ENCODE results near the gene FOXE3. TPM values are rescaled to one million over a fixed set of nuclear protein-coding genes. Genes with fewer than 3 reads are reported as not detected.

FOXE3 gene
- total and polyA plus RNA-seq, 2 donors (not counting 3 experiments of a cell fraction or from before 2014, with no cell fraction given), result not detected

DNA sequence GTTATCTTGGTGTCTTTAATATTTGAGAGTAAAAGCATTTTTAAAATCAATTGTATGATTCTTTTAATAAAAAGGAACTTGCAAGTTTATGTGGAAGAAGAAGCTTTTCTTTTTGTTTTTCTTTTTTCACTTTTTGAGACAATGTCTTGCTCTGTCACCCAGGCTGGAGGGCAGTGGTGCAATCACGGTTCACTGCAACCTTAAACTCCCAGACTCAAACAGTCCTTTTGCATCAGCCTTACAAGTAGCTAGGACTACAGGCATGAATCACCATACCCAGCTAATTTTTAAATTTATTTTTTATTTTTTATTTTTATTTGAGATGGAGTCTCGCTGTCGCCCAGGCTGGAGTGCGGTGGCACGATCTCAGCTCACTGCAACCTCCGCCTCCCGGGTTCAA, 48.4 kb upstream of the FOXE3 start:
- POLR2A ChIA-PET, result no interaction called here

DNA sequence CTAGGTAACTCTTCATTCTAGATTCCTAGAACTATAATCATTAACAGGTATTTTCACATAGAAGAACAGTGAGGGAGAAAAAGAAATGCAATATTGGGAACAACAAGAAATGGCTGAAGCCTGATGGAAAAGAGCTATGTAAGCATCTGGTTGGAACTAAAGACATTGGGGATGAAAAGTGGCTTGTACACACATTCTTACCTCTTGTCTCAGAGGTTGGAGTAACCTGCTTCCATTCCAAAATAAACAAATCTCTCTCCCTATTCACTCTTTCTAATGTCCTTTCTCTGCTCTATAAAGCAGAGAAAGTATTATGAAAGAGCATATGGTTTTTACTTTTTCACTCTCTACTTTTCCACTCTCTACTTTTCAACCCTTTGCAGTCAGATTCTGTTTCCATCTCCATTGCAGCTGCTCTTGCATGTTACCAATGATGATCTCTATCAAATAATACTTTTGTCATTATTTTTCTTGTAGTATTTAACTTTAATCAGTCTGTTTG, 45.0 kb upstream of the FOXE3 start:
- Histone ChIP-seq H3K4me3 (replicated peaks in 1 of 3; ENCODE audit: insufficient read depth in 1 of 3, low read depth in 1 of 3, low read length in 3 of 3) (no peak overlapping the region), H3K9ac (replicated peaks; ENCODE audit: extremely low read depth, insufficient read depth, low read length) (no peak overlapping the region), H3K27me3 (ENCODE audit: control insufficient read depth in 2 of 2, insufficient read depth in 2 of 2, low read length in 2 of 2) (no peaks in the 10 kb centered on the region), H3K4me1 (ENCODE audit: control insufficient read depth, extremely low read depth, insufficient read depth, low read length) (no peaks in the 10 kb centered on the region), H3K9me1 (replicated peaks; ENCODE audit: control insufficient read depth, extremely low read depth, insufficient read depth, low read length) (no peaks in the 10 kb centered on the region), H2AFZ (ENCODE audit: low read depth, low read length) (no peak overlapping the region), H3K9me3 (replicated peaks; ENCODE audit: control insufficient read depth, insufficient read depth, low read length) (no peaks in the 10 kb centered on the region), H3K79me2 (ENCODE audit: control insufficient read depth, insufficient read depth, low read length) (no peaks in the 10 kb centered on the region), H3K36me3 (ENCODE audit: control insufficient read depth in 2 of 2, extremely low read depth in 1 of 2, insufficient read depth in 2 of 2, low read length in 2 of 2) (peaks cover 9 to 29% of the 10 kb centered on the region in 2 experiments), H3K27ac (ENCODE audit: insufficient read depth, low read depth, low read length) (no peak overlapping the region), H4K20me1 (replicated peaks; ENCODE audit: control insufficient read depth, extremely low read depth, insufficient read depth, low read length) (peaks cover 3% of the 10 kb centered on the region), H3K4me2 (ENCODE audit: insufficient read depth, low read length) (no peak overlapping the region)
- dilution Hi-C loops (cut with MboI; ENCODE audit: extremely low pct_ligation_motif_present, low sequenced_read_pairs) (no loop called here), intact Hi-C loops (cut with micrococcal nuclease) (no loop called here)
- DNase-seq (ENCODE audit: low read depth, low spot score) (no peak), FAIRE-seq (no peak)
- ChIA-PET POLR2A (no interaction called here), CTCF (interaction anchor here (0.7 kb wide), 1 partner anchor 37 kb away, joined by 3 read pairs; the partner anchor contains the start of gene CMPK1)
- TF ChIP-seq, protein P1, sequence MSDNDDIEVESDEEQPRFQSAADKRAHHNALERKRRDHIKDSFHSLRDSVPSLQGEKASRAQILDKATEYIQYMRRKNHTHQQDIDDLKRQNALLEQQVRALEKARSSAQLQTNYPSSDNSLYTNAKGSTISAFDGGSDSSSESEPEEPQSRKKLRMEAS (IDR thresholded peaks at IDR 0.05; ENCODE audit: insufficient read depth, insufficient read length), result no peak
- TF ChIP-seq MYC (IDR thresholded peaks at IDR 0.05; ENCODE audit: low read depth, low read length) (no peak), POLR2AphosphoS5 (IDR thresholded peaks at IDR 0.05; ENCODE audit: insufficient read depth, low read depth, low read length) (no peak), POLR2A (IDR thresholded peaks at IDR 0.05; ENCODE audit: low read depth, low read length) (no peak), JUN (IDR thresholded peaks at IDR 0.05; ENCODE audit: borderline replicate concordance, insufficient read depth, insufficient read length, low read depth) (no peak), EZH2 (IDR thresholded peaks at IDR 0.05; ENCODE audit: borderline replicate concordance, low read depth, low read length, severe bottlenecking) (no peak), FOS (IDR thresholded peaks at IDR 0.05; ENCODE audit: borderline replicate concordance, insufficient read depth, low read length) (no peak), GATA2 (IDR thresholded peaks at IDR 0.05; ENCODE audit: insufficient read depth, insufficient read length, low read depth, low read length) (no peak)
- TF ChIP-seq, protein P2, sequence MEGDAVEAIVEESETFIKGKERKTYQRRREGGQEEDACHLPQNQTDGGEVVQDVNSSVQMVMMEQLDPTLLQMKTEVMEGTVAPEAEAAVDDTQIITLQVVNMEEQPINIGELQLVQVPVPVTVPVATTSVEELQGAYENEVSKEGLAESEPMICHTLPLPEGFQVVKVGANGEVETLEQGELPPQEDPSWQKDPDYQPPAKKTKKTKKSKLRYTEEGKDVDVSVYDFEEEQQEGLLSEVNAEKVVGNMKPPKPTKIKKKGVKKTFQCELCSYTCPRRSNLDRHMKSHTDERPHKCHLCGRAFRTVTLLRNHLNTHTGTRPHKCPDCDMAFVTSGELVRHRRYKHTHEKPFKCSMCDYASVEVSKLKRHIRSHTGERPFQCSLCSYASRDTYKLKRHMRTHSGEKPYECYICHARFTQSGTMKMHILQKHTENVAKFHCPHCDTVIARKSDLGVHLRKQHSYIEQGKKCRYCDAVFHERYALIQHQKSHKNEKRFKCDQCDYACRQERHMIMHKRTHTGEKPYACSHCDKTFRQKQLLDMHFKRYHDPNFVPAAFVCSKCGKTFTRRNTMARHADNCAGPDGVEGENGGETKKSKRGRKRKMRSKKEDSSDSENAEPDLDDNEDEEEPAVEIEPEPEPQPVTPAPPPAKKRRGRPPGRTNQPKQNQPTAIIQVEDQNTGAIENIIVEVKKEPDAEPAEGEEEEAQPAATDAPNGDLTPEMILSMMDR (IDR thresholded peaks at IDR 0.05; ENCODE audit: extremely low read depth in 1 of 2, insufficient read depth in 1 of 2, low read depth in 1 of 2, low read length in 2 of 2), result no peak
- BruUV-seq (replicated peaks), result no TSS peak

More for the DNA sequence above, 48.4 kb upstream of the FOXE3 start:
- FAIRE-seq (no peak), DNase-seq (ENCODE audit: low read depth, low spot score) (no peak)
- CTCF ChIA-PET, result interaction anchor here (0.8 to 1.0 kb wide), 3 partner anchors 17 to 174 kb away, joined by 3 to 4 read pairs (median 3); no protein-coding TSS in a partner anchor
- no peak for TF ChIP-seq POLR2A (IDR thresholded peaks at IDR 0.05; ENCODE audit: low read depth, low read length)
- no peak for TF ChIP-seq POLR2AphosphoS5 (IDR thresholded peaks at IDR 0.05; ENCODE audit: insufficient read depth, low read depth, low read length)
- no peak for TF ChIP-seq GATA2 (IDR thresholded peaks at IDR 0.05; ENCODE audit: insufficient read depth, insufficient read length, low read depth, low read length)
- TF ChIP-seq EZH2 (IDR thresholded peaks at IDR 0.05; ENCODE audit: borderline replicate concordance, low read depth, low read length, severe bottlenecking), result no peak
- no peak for TF ChIP-seq JUN (IDR thresholded peaks at IDR 0.05; ENCODE audit: borderline replicate concordance, insufficient read depth, insufficient read length, low read depth)
- dilution Hi-C loops (cut with MboI; ENCODE audit: extremely low pct_ligation_motif_present, low sequenced_read_pairs), result no loop called here
- BruUV-seq (replicated peaks), result no TSS peak
- no peaks in the 10 kb centered on the region for H3K9me1 ChIP-seq (replicated peaks; ENCODE audit: control insufficient read depth, extremely low read depth, insufficient read depth, low read length)
- H4K20me1 ChIP-seq (replicated peaks; ENCODE audit: control insufficient read depth, extremely low read depth, insufficient read depth, low read length), result peaks cover 3% of the 10 kb centered on the region
- no peak overlapping the region for H3K4me2 ChIP-seq (ENCODE audit: insufficient read depth, low read length)
- H3K27ac ChIP-seq (ENCODE audit: insufficient read depth, low read depth, low read length), result no peak overlapping the region
- intact Hi-C loops (cut with micrococcal nuclease), result no loop called here
- H2AFZ ChIP-seq (ENCODE audit: low read depth, low read length), result no peak overlapping the region
- H3K9me3 ChIP-seq (replicated peaks; ENCODE audit: control insufficient read depth, insufficient read depth, low read length), result no peaks in the 10 kb centered on the region
- no peaks in the 10 kb centered on the region for H3K27me3 ChIP-seq (ENCODE audit: control insufficient read depth in 2 of 2, insufficient read depth in 2 of 2, low read length in 2 of 2)
- peaks cover 22% of the 10 kb centered on the region for H3K79me2 ChIP-seq (ENCODE audit: control insufficient read depth, insufficient read depth, low read length)
- H3K36me3 ChIP-seq (ENCODE audit: control insufficient read depth in 2 of 2, extremely low read depth in 1 of 2, insufficient read depth in 2 of 2, low read length in 2 of 2), result peaks cover 4 to 11% of the 10 kb centered on the region in 2 experiments
- H3K4me3 ChIP-seq (replicated peaks in 1 of 3; ENCODE audit: insufficient read depth in 1 of 3, low read depth in 1 of 3, low read length in 3 of 3), result no peak overlapping the region
- H3K9ac ChIP-seq (replicated peaks; ENCODE audit: extremely low read depth, insufficient read depth, low read length), result no peak overlapping the region
- H3K4me1 ChIP-seq (ENCODE audit: control insufficient read depth, extremely low read depth, insufficient read depth, low read length), result no peaks in the 10 kb centered on the region

Measured in endothelial cell of umbilical vein (primary cell).